AG04449 (cell line): ENCODE measurements around the gene SIPA1L3.
A peak's percentile ranks its signal among the peaks of the same experiment; 100 is the strongest.

Source experiments
- CTCF ChIA-PET: fragments of 350-600 bp; formaldehyde crosslinking; extraction: SDS; loops from one replicate; lab custom pipeline; 2021; ENCODE audit warnings: antibody characterized with exemption; lab: Yijun Ruan, JAX
- POLR2A ChIA-PET: fragments of 400-600, 350-600 bp; formaldehyde crosslinking; extraction: SDS; loops from one replicate; lab custom pipeline; 2020; ENCODE audit warnings: antibody characterized with exemption, inconsistent platforms; lab: Yijun Ruan, JAX
- DNase-seq: peaks from one replicate; pipeline ENCODE4 v3.0.0-alpha.2; 2010; ENCODE audit warnings: low read depth, low spot score
- H3K4me3 ChIP-seq: 2 replicates; pipeline ENCODE4 v1.5.1; 2011; ENCODE audit warnings: low read depth, mild to moderate bottlenecking, control low read depth, low read length
- TF ChIP-seq, protein P1 (sequence below): IDR thresholded peaks from one replicate; pipeline ENCODE4 v1.5.1; 2011; ENCODE audit warnings: mild to moderate bottlenecking, moderate library complexity, low read length, control low read depth, inconsistent platforms; ENCODE audit not compliant: insufficient read depth; ENCODE audit errors: missing control alignments

Gene SIPA1L3

DNA sequence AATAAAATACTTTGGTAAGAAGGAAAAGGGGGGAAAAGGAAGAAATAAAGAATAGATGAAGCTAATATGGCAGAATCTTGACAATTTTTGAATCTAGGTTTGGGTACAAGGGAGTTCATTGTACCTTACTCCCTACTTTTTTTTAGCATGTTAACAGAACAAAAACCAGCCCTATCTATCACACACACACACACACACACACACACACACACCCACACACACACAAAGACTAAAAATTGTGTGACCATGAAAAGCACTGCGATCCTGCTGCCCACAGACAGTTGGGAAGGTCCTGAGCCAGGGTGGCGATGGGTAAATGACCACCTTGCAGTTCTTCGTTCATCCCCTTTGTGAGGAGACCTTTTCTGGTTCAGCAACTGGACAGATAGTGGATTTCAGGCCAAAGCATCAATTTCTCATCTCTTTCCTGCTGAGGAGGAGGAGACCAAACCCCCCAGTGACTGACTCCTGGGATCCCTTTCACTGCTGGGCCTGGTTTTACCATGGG is 91.8 kb downstream of the SIPA1L3 start:
- H3K4me3 ChIP-seq: no peak overlapping the region
- CTCF ChIA-PET: interaction anchor here (0.7 to 1.3 kb wide), 2 partner anchors 21 to 337 kb away, joined by 3 read pairs; partner anchors contain the start of gene CATSPERG
- POLR2A ChIA-PET: interaction anchor here (0.7 to 1.1 kb wide), 3 partner anchors 37 to 92 kb away, joined by 3 to 6 read pairs (median 5); partner anchors contain the start of genes SIPA1L3 and WDR87
- DNase-seq: no peak
- TF ChIP-seq, protein P1, sequence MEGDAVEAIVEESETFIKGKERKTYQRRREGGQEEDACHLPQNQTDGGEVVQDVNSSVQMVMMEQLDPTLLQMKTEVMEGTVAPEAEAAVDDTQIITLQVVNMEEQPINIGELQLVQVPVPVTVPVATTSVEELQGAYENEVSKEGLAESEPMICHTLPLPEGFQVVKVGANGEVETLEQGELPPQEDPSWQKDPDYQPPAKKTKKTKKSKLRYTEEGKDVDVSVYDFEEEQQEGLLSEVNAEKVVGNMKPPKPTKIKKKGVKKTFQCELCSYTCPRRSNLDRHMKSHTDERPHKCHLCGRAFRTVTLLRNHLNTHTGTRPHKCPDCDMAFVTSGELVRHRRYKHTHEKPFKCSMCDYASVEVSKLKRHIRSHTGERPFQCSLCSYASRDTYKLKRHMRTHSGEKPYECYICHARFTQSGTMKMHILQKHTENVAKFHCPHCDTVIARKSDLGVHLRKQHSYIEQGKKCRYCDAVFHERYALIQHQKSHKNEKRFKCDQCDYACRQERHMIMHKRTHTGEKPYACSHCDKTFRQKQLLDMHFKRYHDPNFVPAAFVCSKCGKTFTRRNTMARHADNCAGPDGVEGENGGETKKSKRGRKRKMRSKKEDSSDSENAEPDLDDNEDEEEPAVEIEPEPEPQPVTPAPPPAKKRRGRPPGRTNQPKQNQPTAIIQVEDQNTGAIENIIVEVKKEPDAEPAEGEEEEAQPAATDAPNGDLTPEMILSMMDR: no peak

DNA sequence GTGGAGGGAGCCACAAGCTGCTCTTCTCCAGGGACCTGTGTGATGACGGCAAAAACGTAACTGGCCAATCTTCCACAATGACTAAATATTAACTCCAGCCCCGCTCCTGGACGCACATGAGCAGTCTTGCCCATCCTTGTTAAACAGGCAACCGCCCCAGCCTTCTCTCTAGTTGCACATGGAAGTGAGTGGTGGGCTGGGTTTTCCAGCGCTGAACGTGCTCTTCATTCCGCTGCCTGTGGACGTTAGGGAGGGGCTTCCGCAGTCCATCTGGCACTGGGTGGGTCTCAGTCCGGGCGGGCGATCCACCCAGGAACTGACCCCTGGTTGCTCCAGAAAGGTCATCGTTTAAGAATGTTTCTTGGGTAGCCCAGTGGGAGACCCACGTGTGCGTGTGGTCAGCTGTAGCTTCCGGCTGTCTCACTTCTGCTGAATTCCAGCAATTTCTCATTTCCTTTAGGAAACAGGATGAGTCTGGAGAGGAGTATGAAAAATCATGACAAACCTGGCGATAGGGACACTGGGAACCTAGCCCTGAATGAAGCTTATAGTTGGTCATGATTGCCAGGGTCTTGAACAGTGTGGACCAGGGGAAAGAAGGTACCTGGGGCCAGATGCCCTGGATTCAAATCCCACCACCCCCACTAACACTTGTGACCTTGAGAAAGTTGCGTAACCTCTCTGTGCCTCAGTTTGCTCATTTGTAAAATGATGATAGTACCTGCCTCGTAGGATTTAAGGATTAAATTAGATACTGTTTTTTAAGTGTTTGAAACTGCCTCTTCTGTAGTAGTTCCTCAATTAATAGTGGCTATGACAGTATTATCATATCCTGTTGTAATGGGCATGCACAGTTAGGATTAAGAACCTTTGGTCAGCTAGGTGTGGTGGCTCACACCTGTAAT is 92.6 kb downstream of the SIPA1L3 start:
- TF ChIP-seq, protein P1: no peak
- peak; percentile 93 for DNase-seq
- H3K4me3 ChIP-seq: no peak overlapping the region
- ChIA-PET POLR2A (interaction anchor here (1.0 to 1.1 kb wide), 3 partner anchors 19 to 38 kb away, joined by 3 to 5 read pairs (median 4); no protein-coding TSS in a partner anchor), CTCF (interaction anchor here (1.3 kb wide), 1 partner anchor 336 kb away, joined by 3 read pairs; the partner anchor contains the start of gene CATSPERG)

DNA sequence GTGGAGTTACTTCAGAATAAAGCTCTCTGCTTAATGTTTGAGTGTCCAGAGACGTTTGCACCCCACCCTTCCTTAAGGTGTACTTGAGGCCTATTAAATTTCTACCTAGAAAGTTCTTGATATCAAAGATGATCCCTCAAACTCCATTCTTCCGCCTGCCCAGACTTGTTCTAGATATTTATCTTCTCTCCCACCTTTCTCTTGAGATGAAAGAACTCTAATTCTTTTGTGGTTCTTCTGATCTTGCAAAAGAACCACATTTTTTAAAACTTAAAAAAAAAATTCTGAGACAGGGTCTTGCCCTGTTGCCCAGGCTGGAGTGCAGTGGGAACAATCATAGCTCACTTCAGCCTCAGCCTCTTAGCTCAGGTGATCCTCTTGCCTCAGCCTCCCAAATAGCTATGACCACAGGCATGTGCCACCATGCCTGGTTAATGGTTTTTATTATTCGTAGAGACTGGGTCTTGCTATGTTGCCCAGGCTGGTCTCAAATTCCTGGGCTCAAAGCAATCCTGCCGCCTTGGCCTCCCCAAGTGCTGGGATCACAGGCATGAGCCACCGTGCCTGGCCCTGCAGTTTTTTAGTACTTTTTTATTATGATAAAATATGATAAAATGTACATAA is 94.3 kb downstream of the SIPA1L3 start:
- POLR2A ChIA-PET: no interaction called here
- TF ChIP-seq, protein P1: no peak
- CTCF ChIA-PET: no interaction called here
- no peak for DNase-seq
- no peak overlapping the region for H3K4me3 ChIP-seq

DNA sequence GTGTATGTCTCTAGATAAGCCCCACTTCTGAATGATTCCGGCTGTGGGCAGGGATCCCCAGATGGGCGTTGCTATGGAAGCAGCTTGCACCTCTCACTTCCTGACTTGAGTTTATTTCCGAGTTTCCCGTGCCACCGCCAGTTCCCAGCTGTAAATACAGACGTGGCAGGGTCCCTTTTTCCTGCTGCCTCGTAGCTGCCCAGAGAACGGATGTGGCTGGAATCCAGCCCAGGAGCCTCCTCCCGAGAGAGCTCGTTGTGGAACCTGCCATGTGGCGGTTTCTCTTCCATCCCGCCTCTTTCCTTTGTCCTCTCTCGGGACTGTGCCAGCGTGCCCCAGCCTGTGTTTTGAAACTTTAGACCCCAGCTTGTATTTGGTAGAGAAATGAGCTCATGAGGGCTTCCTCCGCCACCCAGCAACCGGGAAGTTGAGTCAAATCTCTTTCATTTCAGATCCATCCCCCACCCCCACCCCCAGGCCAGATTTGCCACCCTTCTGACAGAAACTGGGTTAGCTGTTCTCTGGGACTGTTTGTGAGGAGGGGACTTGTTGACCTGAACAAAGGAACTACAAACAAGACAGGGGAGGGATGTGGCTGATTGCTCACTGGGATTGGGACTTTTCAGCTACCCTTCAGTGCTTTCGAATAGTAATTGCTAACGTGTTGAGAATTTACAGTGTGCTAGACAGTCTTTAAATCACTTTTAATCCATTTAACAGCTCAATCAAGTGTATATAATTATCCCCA is 96.6 kb downstream of the SIPA1L3 start:
- CTCF ChIA-PET: interaction anchor here (1.1 to 3.8 kb wide), 7 partner anchors 12 to 101 kb away, joined by 3 to 27 read pairs (median 6); partner anchors contain the start of genes SIPA1L3 and WDR87
- TF ChIP-seq, protein P1: no peak
- DNase-seq: peak; percentile 34
- peak overlapping the region; percentile 57 for H3K4me3 ChIP-seq
- POLR2A ChIA-PET: interaction anchor here (0.5 to 2.7 kb wide), 11 partner anchors 9 to 140 kb away, joined by 3 to 21 read pairs (median 5); partner anchors contain the start of genes SIPA1L3 and WDR87

DNA sequence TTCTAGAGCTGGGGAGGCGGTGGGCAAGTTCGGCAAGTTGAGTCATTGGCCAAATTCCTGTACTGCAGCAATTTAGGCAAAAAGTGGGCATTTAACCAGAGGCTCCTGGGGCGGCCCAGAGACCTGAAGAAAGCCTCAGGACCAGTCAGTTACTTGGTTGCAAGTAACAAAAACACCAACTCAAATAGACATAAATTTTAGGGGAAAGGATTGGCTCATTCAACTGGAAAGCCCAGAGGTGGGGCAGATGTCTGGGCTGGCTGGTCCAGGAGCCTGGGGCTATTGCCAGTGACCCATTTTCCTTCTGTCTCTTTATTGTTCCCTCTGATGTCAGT is 97.1 kb downstream of the SIPA1L3 start:
- TF ChIP-seq, protein P1: no peak
- no peak for DNase-seq
- CTCF ChIA-PET: interaction anchor here (1.0 to 3.8 kb wide), 7 partner anchors 11 to 101 kb away, joined by 3 to 27 read pairs (median 6); partner anchors contain the start of genes SIPA1L3 and WDR87
- peak overlapping the region; percentile 57 for H3K4me3 ChIP-seq
- POLR2A ChIA-PET: interaction anchor here (0.6 to 2.7 kb wide), 10 partner anchors 10 to 171 kb away, joined by 3 to 21 read pairs (median 4); partner anchors contain the start of genes SIPA1L3 and WDR87
